H1 (cell line): ENCODE measurements around the gene TMEM156. TPM values are rescaled to one million over a fixed set of nuclear protein-coding genes. Genes with fewer than 3 reads are reported as not detected.

Source experiments
- CTCF ChIA-PET: fragments of 300-600 bp; sonication (Branson Sonifier 250); formaldehyde crosslinking; loops from one replicate; lab custom pipeline; 2021; ENCODE audit not compliant: partially characterized antibody; lab: Charles Lee
- POLR2A ChIA-PET: fragments of 300-600 bp; sonication (Branson Sonifier 250); formaldehyde crosslinking; loops from one replicate; lab custom pipeline; 2021; ENCODE audit warnings: inconsistent platforms; ENCODE audit not compliant: partially characterized antibody; lab: Charles Lee
- DNase-seq, 2 experiments: peaks; one replicate each; pipeline versions ENCODE4 v3.0.0 to v3.0.0-alpha.2; 2010 to 2022; ENCODE audit warnings: low spot score in 2 of 2, low read depth in 1 of 2, mixed read lengths in 1 of 2
- FAIRE-seq: peaks from 2 replicates; lab custom pipeline; 2011; peaks lifted over from hg19 to GRCh38; lab: Jason Lieb, UNC
- H2AFZ ChIP-seq: 2 replicates; pipeline ENCODE4 v1.8.1; 2012; ENCODE audit warnings: low read length, inconsistent platforms
- H2AK5ac ChIP-seq: 2 replicates; pipeline ENCODE4 v1.6.1; 2013; ENCODE audit warnings: low read depth, low read length
- H2BK120ac ChIP-seq: replicated peaks from 2 replicates; pipeline ENCODE3; 2013; ENCODE audit warnings: low read depth, low read length, inconsistent platforms
- H2BK12ac ChIP-seq: 2 replicates; pipeline ENCODE4 v1.6.1; 2013; ENCODE audit warnings: low read depth, low read length
- H2BK15ac ChIP-seq: 2 replicates; pipeline ENCODE4 v1.6.1; 2013; ENCODE audit warnings: low read length
- H2BK20ac ChIP-seq: 2 replicates; pipeline ENCODE4 v1.6.1; 2013; ENCODE audit warnings: low read length
- H2BK5ac ChIP-seq: 2 replicates; pipeline ENCODE4 v1.6.1; 2013; ENCODE audit warnings: low read depth, low read length
- H3K14ac ChIP-seq: 2 replicates; pipeline ENCODE4 v1.6.1; 2013; ENCODE audit warnings: inconsistent platforms; ENCODE audit not compliant: insufficient read length
- H3K18ac ChIP-seq: 2 replicates; pipeline ENCODE4 v1.6.1; 2013; ENCODE audit warnings: low read length; ENCODE audit errors: extremely low read depth
- H3K23ac ChIP-seq: 2 replicates; pipeline ENCODE4 v1.6.1; 2013; ENCODE audit warnings: inconsistent platforms; ENCODE audit not compliant: insufficient read length
- H3K23me2 ChIP-seq: 2 replicates; pipeline ENCODE4 v1.6.1; 2013; ENCODE audit warnings: low read depth, low read length
- H3K27ac ChIP-seq: 2 replicates; pipeline ENCODE4 v1.6.1; 2011; ENCODE audit warnings: low read depth, low read length, inconsistent platforms
- H3K27me3 ChIP-seq, 4 experiments: replicated peaks in 1 of 4; 1 replicate in 1 of 4; 2 replicates in 3 of 4; pipeline versions ENCODE4 v1.6.1 to v1.8.1; 2011 to 2013; ENCODE audit warnings: low read length in 3 of 4, mild to moderate bottlenecking in 3 of 4, inconsistent platforms in 2 of 4, mixed read lengths in 2 of 4, moderate library complexity in 1 of 4; ENCODE audit not compliant: control insufficient read depth in 3 of 4, insufficient read depth in 3 of 4; ENCODE audit errors: extremely low read depth in 1 of 4
- H3K36me3 ChIP-seq, 4 experiments: 2 replicates each; pipeline versions ENCODE4 v1.6.1 to v1.8.1; 2011 to 2013; ENCODE audit warnings: mild to moderate bottlenecking in 4 of 4, low read length in 3 of 4, moderate library complexity in 2 of 4, control low read depth in 1 of 4, inconsistent platforms in 1 of 4; ENCODE audit not compliant: insufficient read depth in 4 of 4, control insufficient read depth in 2 of 4
- H3K4ac ChIP-seq: replicated peaks from 2 replicates; pipeline ENCODE3; 2013; ENCODE audit warnings: low read length, low read depth, mixed read lengths, inconsistent platforms; ENCODE audit not compliant: insufficient read length
- H3K4me1 ChIP-seq, 4 experiments: replicated peaks in 1 of 4; 1 replicate in 1 of 4; 2 replicates in 3 of 4; pipeline versions ENCODE4 v1.6.1 to v1.8.1; 2011 to 2013; ENCODE audit warnings: low read length in 3 of 4, inconsistent platforms in 2 of 4, mixed read lengths in 1 of 4; ENCODE audit not compliant: insufficient read depth in 4 of 4, control insufficient read depth in 3 of 4
- H3K4me2 ChIP-seq, 2 experiments: 2 replicates each; pipeline versions ENCODE4 v1.6.1 to v1.8.1; 2011 to 2013; ENCODE audit warnings: low read depth in 2 of 2, low read length in 2 of 2, control low read depth in 1 of 2, inconsistent platforms in 1 of 2, mild to moderate bottlenecking in 1 of 2; ENCODE audit not compliant: insufficient read depth in 1 of 2
- H3K4me3 ChIP-seq, 4 experiments: fragments of 200-600, 300-600 bp in 1 of 4; sonication (generic), shearing (Covaris generic), sonication (Bioruptor Twin) in 1 of 4; 2 replicates each; pipeline versions ENCODE4 v1.5.1 to v1.8.1; 2011 to 2016; ENCODE audit warnings: low read length in 4 of 4, low read depth in 3 of 4, control low read depth in 2 of 4, inconsistent platforms in 2 of 4, mild to moderate bottlenecking in 2 of 4, mixed read lengths in 1 of 4, moderate library complexity in 1 of 4; ENCODE audit not compliant: insufficient read depth in 2 of 4; ENCODE audit errors: extremely low read depth in 1 of 4
- H3K56ac ChIP-seq: replicated peaks from 2 replicates; pipeline ENCODE3; 2013; ENCODE audit warnings: low read depth, mild to moderate bottlenecking, mixed read lengths, low read length, inconsistent platforms; ENCODE audit not compliant: insufficient read length
- H3K79me1 ChIP-seq: 2 replicates; pipeline ENCODE4 v1.6.1; 2013; ENCODE audit warnings: low read depth, low read length, control low read depth
- H3K79me2 ChIP-seq, 2 experiments: 2 replicates each; pipeline versions ENCODE4 v1.6.1 to v1.8.1; 2012 to 2013; ENCODE audit warnings: low read length in 2 of 2, mild to moderate bottlenecking in 2 of 2, inconsistent platforms in 1 of 2; ENCODE audit not compliant: insufficient read depth in 2 of 2, control insufficient read depth in 1 of 2
- H3K9ac ChIP-seq, 4 experiments: replicated peaks in 1 of 4; 1 replicate in 1 of 4; 2 replicates in 3 of 4; pipeline versions ENCODE4 v1.6.1 to v1.8.1; 2011 to 2013; ENCODE audit warnings: low read depth in 3 of 4, low read length in 3 of 4, control low read depth in 2 of 4, mild to moderate bottlenecking in 2 of 4, moderate library complexity in 2 of 4, inconsistent platforms in 1 of 4; ENCODE audit errors: extremely low read depth in 1 of 4
- H3K9me3 ChIP-seq, 2 experiments: 2 replicates each; pipeline versions ENCODE4 v1.6.1 to v1.8.1; 2012 to 2013; ENCODE audit warnings: mild to moderate bottlenecking in 2 of 2, moderate library complexity in 2 of 2, control low read depth in 1 of 2, inconsistent platforms in 1 of 2, low read depth in 1 of 2, low read length in 1 of 2, mixed read lengths in 1 of 2; ENCODE audit not compliant: insufficient read depth in 2 of 2
- H4K20me1 ChIP-seq, 2 experiments: replicated peaks in 1 of 2; 2 replicates each; pipeline versions ENCODE3 to v1.8.1; 2011 to 2013; ENCODE audit warnings: inconsistent platforms in 2 of 2, low read length in 2 of 2, mild to moderate bottlenecking in 1 of 2; ENCODE audit not compliant: insufficient read depth in 2 of 2, control insufficient read depth in 1 of 2
- H4K5ac ChIP-seq: 2 replicates; pipeline ENCODE4 v1.6.1; 2013; ENCODE audit warnings: low read length, low read depth, mixed read lengths, inconsistent platforms; ENCODE audit not compliant: insufficient read length
- H4K8ac ChIP-seq: 2 replicates; pipeline ENCODE4 v1.8.0; 2013; ENCODE audit warnings: mild to moderate bottlenecking, moderate library complexity, low read length, inconsistent platforms; ENCODE audit not compliant: insufficient read depth; ENCODE audit errors: extremely low read depth
- H4K91ac ChIP-seq: replicated peaks from 2 replicates; pipeline ENCODE3; 2013; ENCODE audit warnings: low read length, mixed read lengths, inconsistent platforms; ENCODE audit not compliant: insufficient read length
- ASH2L ChIP-seq: fragments of 200-600, 300-600 bp; sonication (generic); IDR thresholded peaks from one replicate; pipeline ENCODE4 v1.7.1; 2017; ENCODE audit warnings: low read length
- BCL11A ChIP-seq, 2 experiments: IDR thresholded peaks; one replicate each; pipeline ENCODE4 v1.6.1; 2011; ENCODE audit warnings: low read depth in 2 of 2, low read length in 2 of 2, mild to moderate bottlenecking in 2 of 2
- BRCA1 ChIP-seq: IDR thresholded peaks from 2 replicates; pipeline ENCODE4 v1.6.1; 2012; ENCODE audit warnings: low read depth, low read length, improper control_type of control experiment
- CEBPB ChIP-seq: IDR thresholded peaks from 2 replicates; pipeline ENCODE4 v1.6.1; 2012; ENCODE audit warnings: low read depth, low read length
- HDAC6 ChIP-seq: IDR thresholded peaks from one replicate; pipeline ENCODE4 v1.7.1; 2012; ENCODE audit warnings: low read depth, mild to moderate bottlenecking, inconsistent platforms, low read length, moderate library complexity
- JUND ChIP-seq: IDR thresholded peaks from 2 replicates; pipeline ENCODE4 v1.6.1; 2011; ENCODE audit warnings: mild to moderate bottlenecking, improper control_type of control experiment, low read length
- MAFK ChIP-seq: IDR thresholded peaks from 2 replicates; pipeline ENCODE4 v1.6.1; 2012; ENCODE audit warnings: low read depth, mild to moderate bottlenecking, improper control_type of control experiment, low read length
- NANOG ChIP-seq: IDR thresholded peaks from 2 replicates; pipeline ENCODE4 v1.6.1; 2011; ENCODE audit warnings: low read length, low read depth, mild to moderate bottlenecking, inconsistent platforms; ENCODE audit not compliant: insufficient read depth, poor library complexity, severe bottlenecking
- NRF1 ChIP-seq: IDR thresholded peaks from 2 replicates; pipeline ENCODE4 v1.6.1; 2011; ENCODE audit warnings: mild to moderate bottlenecking, low read depth, low read length, improper control_type of control experiment
- RAD21 ChIP-seq, 2 experiments: IDR thresholded peaks in 1 of 2; conservative IDR thresholded peaks in 1 of 2; 2 replicates each; pipeline ENCODE4 v1.6.1; 2011; ENCODE audit warnings: low read depth in 2 of 2, low read length in 2 of 2, improper control_type of control experiment in 1 of 2, inconsistent platforms in 1 of 2, mild to moderate bottlenecking in 1 of 2, moderate library complexity in 1 of 2
- SP2 ChIP-seq: IDR thresholded peaks from 2 replicates; pipeline ENCODE4 v1.6.1; 2012; ENCODE audit warnings: mild to moderate bottlenecking, low read length, inconsistent platforms
- TBP ChIP-seq: IDR thresholded peaks from 2 replicates; pipeline ENCODE4 v1.6.1; 2011; ENCODE audit warnings: low read depth, low read length, improper control_type of control experiment
- TCF12 ChIP-seq: IDR thresholded peaks from 2 replicates; pipeline ENCODE4 v1.6.1; 2011; ENCODE audit warnings: low read depth, mild to moderate bottlenecking, low read length
- ZNF274 ChIP-seq: IDR thresholded peaks from 2 replicates; pipeline ENCODE4 v1.7.0; 2012; ENCODE audit warnings: low read length, borderline replicate concordance; ENCODE audit errors: extremely low read depth
- WGBS, 2 experiments: shearing (Covaris generic) in 1 of 2; methylation state at CpG; one replicate each; pipeline versions ENCODE4 v1.1.6 to v1.1.7; 2013 to 2015; ENCODE audit warnings: low lambda C conversion rate in 2 of 2, mixed read lengths in 2 of 2, inconsistent platforms in 1 of 2, low coverage in 1 of 2, missing lambda C conversion rate in 1 of 2; ENCODE audit not compliant: insufficient replicate concordance in 2 of 2, insufficient coverage in 1 of 2, insufficient read length in 1 of 2; ENCODE audit errors: extremely low coverage in 1 of 2, missing lambda C conversion rate in 1 of 2; 5-methylcytosine and 5-hydroxymethylcytosine counted together
- polyA plus RNA-seq, 7 experiments: library from polyadenylated mRNA; depleted of rRNA in 3 of 7; stranded (reverse) in 5 of 7; unstranded in 2 of 7; fragments of >200 nt in 5 of 7; fragments of 200-250 nt in 2 of 7; gene quantifications; 1 replicate in 5 of 7; 2 replicates in 1 of 7; 4 replicates in 1 of 7; pipeline versions ENCODE4 v1.2.1 to v1.2.3, GENCODE V29; 2011 to 2013; ENCODE audit warnings: missing spikeins in 2 of 7, mixed read lengths in 2 of 7
- total RNA-seq: library from RNA; stranded (reverse); fragmentation: NEBNext Ultra II Directional; extraction: Animal tissue kit (Norgen Biotek cat#: 25700); gene quantifications from 2 replicates; pipeline ENCODE4 v1.2.1, GENCODE V29; 2021
- TF ChIP-seq, protein P1 (sequence below): IDR thresholded peaks from 2 replicates; pipeline ENCODE4 v1.6.1; 2012; ENCODE audit warnings: inconsistent platforms

TMEM156 gene
- total and polyA plus RNA-seq, 2 of the 8 experiments (the other 6 are each of a cell fraction or from before 2014, with no cell fraction given) = not detected

DNA sequence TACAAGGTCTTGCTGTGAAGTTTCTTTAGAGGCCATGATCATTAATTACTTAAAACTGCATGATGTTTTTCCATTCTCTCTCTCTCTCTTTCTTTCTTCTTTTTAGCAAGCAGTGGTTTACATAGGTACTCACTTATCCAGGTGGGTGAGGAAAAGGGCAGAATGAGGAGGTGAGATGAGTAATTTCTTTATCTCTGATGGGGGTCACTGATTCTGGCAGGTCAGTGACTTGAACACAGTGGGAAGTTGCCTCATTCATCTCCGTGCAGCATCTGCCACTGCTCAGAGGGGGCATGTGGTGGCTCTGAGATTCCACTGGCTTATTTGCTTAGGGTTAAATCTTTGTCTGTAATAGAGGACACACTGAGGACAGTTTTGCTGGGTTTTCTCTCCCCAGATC, 102.0 kb downstream of the TMEM156 start:
- Histone ChIP-seq H3K36me3 (peaks cover 0 to 3% (median 0%) of the 10 kb centered on the region in 4 experiments; a peak in 1 of 8 replicates), H3K79me1 (no peaks in the 10 kb centered on the region), H4K20me1 (no peaks in the 10 kb centered on the region), H2BK15ac (no peak overlapping the region), H4K91ac (no peak overlapping the region), H3K4me1 (peaks cover 0 to 3% (median 0%) of the 10 kb centered on the region in 4 experiments; a peak in 2 of 7 replicates), H3K18ac (no peak overlapping the region), H2BK120ac (no peak overlapping the region), H3K23ac (no peak overlapping the region), H4K5ac (no peak overlapping the region), H3K14ac (no peak overlapping the region), H3K9ac (no peak overlapping the region), H3K56ac (no peak overlapping the region), H2AK5ac (no peak overlapping the region), H2AFZ (no peak overlapping the region), H2BK12ac (no peak overlapping the region), H3K79me2 (no peaks in the 10 kb centered on the region), H3K9me3 (no peaks in the 10 kb centered on the region), H4K8ac (no peak overlapping the region), H3K4me3 (no peak overlapping the region), H3K4me2 (no peak overlapping the region), H2BK5ac (no peak overlapping the region), H3K4ac (no peak overlapping the region), H3K27me3 (no peaks in the 10 kb centered on the region), H3K27ac (no peak overlapping the region), H3K23me2 (no peaks in the 10 kb centered on the region), H2BK20ac (no peak overlapping the region)
- ChIA-PET CTCF (interaction anchor here (1.2 kb wide), 2 partner anchors 16 to 38 kb away, joined by 3 read pairs; no protein-coding TSS in a partner anchor), POLR2A (no interaction called here)
- DNase-seq (no peak), FAIRE-seq (no peak)
- 38% methylated on average over 1 of the region's 1 CpG; no CpG with 5 or more reads in 1 of the 2 experiments for WGBS, 2 experiments
- TF ChIP-seq TCF12 (no peak), RAD21 (IDR thresholded peaks at IDR 0.05 in 1 of 2, conservative IDR thresholded peaks at IDR 0.05 in 1 of 2; ENCODE audit: low read depth in 2 of 2, low read length in 2 of 2) (no peak), CEBPB (no peak), NANOG (no peak), ASH2L (no peak), NRF1 (no peak), BCL11A (IDR thresholded peaks at IDR 0.05; ENCODE audit: low read depth in 2 of 2, low read length in 2 of 2) (no peak), SP2 (no peak), MAFK (no peak), HDAC6 (no peak), ZNF274 (no peak), JUND (no peak), TBP (no peak), BRCA1 (no peak)
- TF ChIP-seq, protein P1, sequence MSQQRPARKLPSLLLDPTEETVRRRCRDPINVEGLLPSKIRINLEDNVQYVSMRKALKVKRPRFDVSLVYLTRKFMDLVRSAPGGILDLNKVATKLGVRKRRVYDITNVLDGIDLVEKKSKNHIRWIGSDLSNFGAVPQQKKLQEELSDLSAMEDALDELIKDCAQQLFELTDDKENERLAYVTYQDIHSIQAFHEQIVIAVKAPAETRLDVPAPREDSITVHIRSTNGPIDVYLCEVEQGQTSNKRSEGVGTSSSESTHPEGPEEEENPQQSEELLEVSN = no peak
